ENCODE measurements around the gene GNB4.

- no peak for TF ChIP-seq CTCF (IDR thresholded peaks at IDR 0.05)
- TF ChIP-seq POLR2A (IDR thresholded peaks at IDR 0.05) = no peak
Measured at GRCh38 chr3:179460260-179460659, 9.0 kb upstream of the GNB4 start.

All from lower leg skin (tissue), 3 donors.